HG03571 (cell line): ENCODE results near the gene SLBP.
"Not testable (repeated sequence)": the region's sequence is repeated elsewhere in the genome, so short reads cannot be mapped to it uniquely, and the experiment has no call there.

Experiments used
- ATAC-seq: cut with Tn5 transposase; IDR thresholded peaks from one replicate; pipeline ENCODE4 v1.9.1; 2021; ENCODE audit not compliant: unreplicated experiment

SLBP gene

DNA sequence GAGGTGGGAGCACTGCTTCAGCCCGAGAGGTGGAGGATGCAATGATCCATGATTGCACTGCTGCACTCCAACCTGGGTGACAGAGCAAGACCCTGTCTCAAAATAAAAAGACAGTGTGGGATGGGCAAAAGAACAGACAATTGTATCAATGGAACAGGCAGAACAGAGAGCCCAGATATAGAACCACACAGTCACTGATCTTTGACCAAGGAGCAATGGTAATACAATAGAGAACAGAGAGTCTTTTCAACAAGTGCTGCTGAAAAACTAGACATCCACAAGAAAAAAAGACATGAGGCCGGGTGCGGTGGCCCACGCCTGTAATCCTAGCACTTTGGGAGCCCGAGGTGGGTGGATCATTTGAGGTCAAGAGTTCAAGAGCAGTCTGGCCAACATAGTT is 33.9 kb downstream of the SLBP start:
- no peak for ATAC-seq

- ATAC-seq, result no peak
These were observed 35.3 kb downstream of the SLBP start for GRCh38 chr4:1676605-1677525.

- ATAC-seq, result no peak
These were observed 36.3 kb downstream of the SLBP start for GRCh38 chr4:1675802-1676137.

- ATAC-seq, result no peak
These were observed 36.9 kb downstream of the SLBP start for GRCh38 chr4:1675136-1675801.

- no peak for ATAC-seq
These were observed 37.4 kb downstream of the SLBP start for GRCh38 chr4:1674682-1675081.

- ATAC-seq, result no peak
These were observed 38.4 kb downstream of the SLBP start for GRCh38 chr4:1673671-1674070.

- ATAC-seq, result not testable (repeated sequence)
These were observed 41.1 kb downstream of the SLBP start for GRCh38 chr4:1671011-1671410.

- no peak for ATAC-seq
These were observed 41.8 kb downstream of the SLBP start for GRCh38 chr4:1670279-1670678.

- ATAC-seq, result no peak
These were observed 42.3 kb downstream of the SLBP start for GRCh38 chr4:1669850-1670249.

DNA sequence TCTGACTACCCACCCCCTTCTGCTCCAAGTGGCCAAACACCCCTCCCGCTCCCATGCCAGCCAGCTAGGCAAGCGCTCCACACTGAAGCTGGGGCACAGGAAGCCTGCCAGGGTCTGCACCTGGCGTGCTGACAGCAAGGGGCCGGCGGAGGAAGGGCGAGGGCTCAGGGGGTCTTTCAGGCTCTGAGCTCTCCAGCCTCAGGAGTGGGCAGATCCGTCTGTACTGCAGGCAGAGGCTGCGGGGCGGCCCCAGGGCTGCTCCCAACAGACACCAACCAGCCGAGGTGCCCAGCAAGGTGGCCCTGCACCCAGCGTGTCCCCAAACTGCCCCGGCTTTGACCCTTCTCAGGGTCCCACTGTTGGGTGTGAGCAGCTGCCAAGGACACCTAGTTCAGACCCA is 42.8 kb downstream of the SLBP start:
- no peak for ATAC-seq

- no peak for ATAC-seq
These were observed 43.7 kb downstream of the SLBP start for GRCh38 chr4:1668488-1668840.

DNA sequence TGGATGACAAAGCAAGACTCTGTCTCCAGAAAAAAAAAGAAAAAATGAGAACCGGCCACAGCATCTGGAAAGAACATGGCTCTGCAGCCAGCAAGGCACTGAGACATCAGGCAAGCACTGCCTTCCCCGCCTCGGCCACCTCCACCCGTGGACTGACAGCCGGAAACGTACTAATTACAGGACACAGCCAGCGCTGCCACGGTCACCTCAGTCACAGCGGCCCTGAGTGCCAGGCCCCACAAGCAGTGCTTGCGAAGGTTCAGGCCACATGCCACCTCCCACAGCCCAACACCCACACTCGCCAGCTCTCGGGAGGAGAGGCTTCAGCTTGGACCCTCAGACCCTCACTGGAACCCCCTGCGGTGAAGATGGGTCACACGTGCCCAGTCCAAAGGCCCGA is 44.8 kb downstream of the SLBP start:
- ATAC-seq, result no peak

- no peak for ATAC-seq
These were observed 45.7 kb downstream of the SLBP start for GRCh38 chr4:1666391-1666790.

DNA sequence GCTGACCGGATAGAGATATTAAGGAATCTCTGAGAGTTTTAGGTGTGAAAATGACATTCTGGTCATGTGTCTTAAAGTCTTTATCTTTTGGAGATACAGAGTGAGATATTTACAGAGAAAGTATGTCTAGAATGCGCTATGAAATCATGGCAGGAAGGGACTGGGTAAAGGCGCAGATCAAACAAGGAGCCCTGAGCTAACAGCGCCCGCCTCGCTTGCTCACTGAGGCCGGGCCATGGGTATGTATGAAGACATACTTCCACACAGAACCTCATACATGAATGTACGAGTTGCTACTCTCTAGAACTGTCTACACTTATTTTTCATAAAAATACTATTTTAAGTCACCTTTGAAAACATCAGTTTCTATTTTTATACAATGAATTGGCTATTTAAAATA is 48.0 kb downstream of the SLBP start:
- no peak for ATAC-seq

- ATAC-seq, result no peak
These were observed 48.6 kb downstream of the SLBP start for GRCh38 chr4:1663549-1663948.

GRCh38 chr4:1661695-1662094 is 50.4 kb downstream of the SLBP start:
- ATAC-seq, result no peak

DNA sequence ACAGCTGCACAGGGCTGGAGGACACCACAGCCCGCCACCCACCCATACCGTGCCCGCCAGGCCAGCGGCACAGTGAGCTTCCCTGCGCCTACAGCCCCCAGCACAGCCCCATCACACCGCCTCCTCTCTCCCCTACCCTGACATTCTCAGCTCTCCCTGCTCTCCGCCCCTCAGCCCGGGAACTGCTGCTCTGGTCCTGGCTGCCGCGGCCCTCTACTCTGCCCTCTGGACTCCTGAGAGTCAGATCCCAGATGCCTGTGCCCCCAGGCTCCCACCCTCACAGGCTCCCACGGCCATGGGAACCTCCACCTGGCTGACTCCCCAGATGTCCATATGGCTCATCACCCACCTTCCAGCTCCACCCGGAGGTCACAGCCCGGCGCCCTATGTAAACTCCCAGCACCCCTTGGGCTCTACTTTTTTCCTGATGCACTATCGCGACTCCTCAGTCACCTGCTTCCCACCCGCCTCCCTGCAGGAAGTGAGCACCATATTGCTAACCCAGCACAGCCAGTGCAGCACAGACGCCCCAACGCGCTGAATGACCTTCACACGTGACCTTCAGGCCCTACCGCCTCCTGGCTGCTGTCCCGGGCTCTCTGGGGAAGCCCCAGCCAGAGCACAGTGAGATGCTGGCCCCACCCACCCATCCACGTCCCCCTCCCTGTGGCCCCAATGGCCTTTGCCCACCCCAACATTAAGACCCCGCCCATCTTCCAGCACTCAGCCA is 51.0 kb downstream of the SLBP start:
- no peak for ATAC-seq

DNA sequence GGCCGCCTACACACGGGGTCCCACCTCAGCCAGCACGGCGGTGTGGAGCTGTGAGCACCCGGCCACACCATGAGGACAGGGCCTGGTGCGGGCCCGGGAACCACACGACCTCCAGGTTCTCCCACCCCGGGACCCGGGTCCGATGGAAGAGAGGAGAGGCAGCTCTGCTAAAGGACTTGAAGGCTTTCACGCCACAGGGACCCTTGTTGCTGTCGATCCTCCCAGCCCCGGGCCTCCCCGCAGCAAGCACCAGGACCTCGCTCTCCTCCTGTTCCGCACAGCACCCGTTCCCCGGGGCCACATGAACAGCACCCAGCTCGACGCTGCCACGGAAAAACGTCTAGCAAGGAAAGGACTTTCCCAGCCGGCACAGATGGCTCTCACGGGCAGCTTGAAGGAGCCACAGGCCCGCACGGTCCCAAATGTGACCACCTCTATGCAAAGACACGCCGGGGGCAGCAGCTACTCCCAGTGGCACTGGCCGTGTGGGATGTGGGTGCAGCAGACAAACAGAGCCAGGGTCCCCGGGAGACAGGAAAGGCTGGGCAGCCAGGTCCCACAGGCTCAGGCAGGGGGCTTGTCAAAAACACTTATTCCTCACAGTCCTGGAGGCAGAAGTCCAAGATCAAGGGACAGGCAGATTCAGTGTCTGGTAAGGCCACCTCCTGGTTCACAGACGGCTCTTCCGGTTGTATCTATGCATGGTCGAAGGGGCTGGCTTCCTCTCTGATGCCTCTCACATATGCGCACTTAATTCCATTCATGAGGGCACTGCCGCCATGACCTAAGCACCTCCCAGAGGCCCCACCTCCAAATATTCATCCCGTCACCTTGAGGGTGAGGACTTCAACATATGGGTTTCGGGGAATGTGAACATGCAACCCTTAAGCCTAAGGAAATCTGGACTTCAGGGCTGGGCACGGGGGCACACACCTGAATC is 52.7 kb downstream of the SLBP start:
- no peak for ATAC-seq

- ATAC-seq, result no peak
These were observed 53.5 kb downstream of the SLBP start for GRCh38 chr4:1658581-1658980.

DNA sequence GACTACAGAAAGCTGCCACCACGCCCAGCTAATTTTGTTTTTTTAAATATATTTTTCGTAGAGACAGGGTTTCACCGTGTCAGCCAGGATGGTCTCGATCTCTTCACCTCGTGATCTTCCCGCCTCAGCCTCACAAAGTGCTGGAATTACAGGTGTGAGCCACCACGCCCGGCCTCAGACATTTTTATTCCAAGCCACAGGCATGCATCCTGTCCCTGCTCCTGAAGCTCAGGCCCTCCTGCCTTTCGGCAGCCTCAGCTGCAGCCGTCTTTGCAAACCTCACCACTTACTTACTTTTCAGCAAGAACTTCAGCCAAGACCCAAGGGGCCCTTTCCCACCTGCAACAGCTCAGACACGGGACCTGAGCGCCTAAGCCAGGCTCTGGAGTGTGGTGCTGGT is 54.0 kb downstream of the SLBP start:
- no peak for ATAC-seq

GRCh38 chr4:1656986-1657385 is 55.1 kb downstream of the SLBP start:
- ATAC-seq, result no peak
